Naive B cell (primary cell): ENCODE results near the gene PDCD1LG2. TPM values are rescaled to one million over a fixed set of nuclear protein-coding genes. Genes with fewer than 3 reads are reported as not detected.
"Not testable (repeated sequence)": the region's sequence is repeated elsewhere in the genome, so short reads cannot be mapped to it uniquely, and the experiment has no call there.

Source experiments
- ATAC-seq, 2 donors: fragments of 150-1000 bp; cut with Tn5 transposase; 2 replicates each; pipeline ENCODE4 v1.10.0; 2021; ENCODE audit warnings: low read depth in 2 of 2, mild to moderate bottlenecking in 2 of 2, moderate library complexity in 2 of 2
- DNase-seq: peaks from one replicate; pipeline ENCODE4 v3.0.0; 2022
- H3K27ac Mint-ChIP-seq, 6 donors: one replicate each; pipeline ENCODE4 v1.8.0; 2020 to 2022; ENCODE audit warnings: mild to moderate bottlenecking in 6 of 6, mixed read lengths in 6 of 6, moderate library complexity in 5 of 6, inconsistent platforms in 2 of 6
- H3K27me3 Mint-ChIP-seq, 3 donors: one replicate each; pipeline ENCODE4 v1.8.0; 2021 to 2022; ENCODE audit warnings: mixed read lengths in 3 of 3, mild to moderate bottlenecking in 1 of 3
- H3K36me3 Mint-ChIP-seq, 2 donors: one replicate each; pipeline ENCODE4 v1.8.0; 2020 to 2022; ENCODE audit warnings: mixed read lengths in 2 of 2, inconsistent platforms in 1 of 2, mild to moderate bottlenecking in 1 of 2
- H3K4me1 Mint-ChIP-seq, 3 donors: one replicate each; pipeline ENCODE4 v1.8.0; 2020 to 2022; ENCODE audit warnings: mixed read lengths in 3 of 3, inconsistent platforms in 1 of 3, mild to moderate bottlenecking in 1 of 3, moderate library complexity in 1 of 3
- H3K4me3 Mint-ChIP-seq, 8 donors: one replicate each; pipeline ENCODE4 v1.8.0; 2020 to 2022; ENCODE audit warnings: mild to moderate bottlenecking in 8 of 8, mixed read lengths in 8 of 8, moderate library complexity in 8 of 8, inconsistent platforms in 2 of 8
- H3K9me3 Mint-ChIP-seq, 7 donors: one replicate each; pipeline ENCODE4 v1.8.0; 2020 to 2022; ENCODE audit warnings: mixed read lengths in 7 of 7, mild to moderate bottlenecking in 5 of 7, inconsistent platforms in 2 of 7, moderate library complexity in 1 of 7
- polyA plus RNA-seq, 6 donors: library from polyadenylated mRNA; unstranded; fragments of 300-500 nt; fragmentation: Illumina TruSeq; gene quantifications; one replicate each; pipeline ENCODE4 v1.2.3, GENCODE V29; 2021; ENCODE audit warnings: low read depth in 6 of 6

Gene PDCD1LG2
- polyA plus RNA-seq, 6 donors from 2014 or later, result 0.13 to 0.49 TPM; not detected in 4

- Mint-ChIP-seq H3K4me1 (peaks cover 3 to 9% (median 8%) of the 10 kb centered on the region in 3 donors), H3K27me3 (peaks cover 0 to 7% (median 0%) of the 10 kb centered on the region in 3 donors), H3K9me3 (no peaks in the 10 kb centered on the region), H3K4me3 (no peak overlapping the region), H3K36me3 (no peaks in the 10 kb centered on the region), H3K27ac (no peak overlapping the region)
- no peak for ATAC-seq
- no peak for DNase-seq
Measured at GRCh38 chr9:5483306-5483705, 27.0 kb upstream of the PDCD1LG2 start.

- peaks cover 3 to 9% (median 8%) of the 10 kb centered on the region in 3 donors for H3K4me1 Mint-ChIP-seq
Measured at GRCh38 chr9:5485378-5486085, 24.8 kb upstream of the PDCD1LG2 start.

GRCh38 chr9:5486988-5487387, 23.3 kb upstream of the PDCD1LG2 start:
- H3K27ac Mint-ChIP-seq, result no peak overlapping the region
- ATAC-seq, result no peak

More at GRCh38 chr9:5485378-5486085, 24.8 kb upstream of the PDCD1LG2 start:
- DNase-seq, result no peak
- Mint-ChIP-seq H3K4me3 (no peak overlapping the region), H3K9me3 (no peaks in the 10 kb centered on the region), H3K36me3 (no peaks in the 10 kb centered on the region), H3K27me3 (peaks cover 0 to 7% (median 0%) of the 10 kb centered on the region in 3 donors), H3K27ac (no peak overlapping the region)
- ATAC-seq, result no peak

GRCh38 chr9:5488221-5489008, 21.9 kb upstream of the PDCD1LG2 start:
- Mint-ChIP-seq H3K9me3 (no peaks in the 10 kb centered on the region), H3K4me1 (peaks cover 1 to 4% (median 3%) of the 10 kb centered on the region in 3 donors), H3K27me3 (peaks cover 0 to 4% (median 0%) of the 10 kb centered on the region in 3 donors), H3K4me3 (no peak overlapping the region), H3K36me3 (no peaks in the 10 kb centered on the region), H3K27ac (no peak overlapping the region)
- DNase-seq (no peak), ATAC-seq (no peak)

More at GRCh38 chr9:5486988-5487387, 23.3 kb upstream of the PDCD1LG2 start:
- Mint-ChIP-seq H3K4me1 (peaks cover 2% of the 10 kb centered on the region in 3 donors), H3K4me3 (no peak overlapping the region), H3K36me3 (no peaks in the 10 kb centered on the region), H3K27me3 (peaks cover 0 to 7% (median 0%) of the 10 kb centered on the region in 3 donors), H3K9me3 (no peaks in the 10 kb centered on the region)
- no peak for DNase-seq

GRCh38 chr9:5489630-5490490, 20.5 kb upstream of the PDCD1LG2 start:
- no peak overlapping the region for H3K27ac Mint-ChIP-seq
- no peak overlapping the region for H3K4me3 Mint-ChIP-seq
- peaks cover 10 to 13% (median 12%) of the 10 kb centered on the region in 3 donors for H3K4me1 Mint-ChIP-seq
- ATAC-seq, result no peak
- no peaks in the 10 kb centered on the region for H3K36me3 Mint-ChIP-seq
- H3K27me3 Mint-ChIP-seq, result peaks cover 0 to 3% (median 0%) of the 10 kb centered on the region in 3 donors
- DNase-seq, result no peak
- peaks cover 0 to 8% (median 2%) of the 10 kb centered on the region in 7 donors for H3K9me3 Mint-ChIP-seq

- Mint-ChIP-seq H3K27ac (peak overlapping the region in 1 of 6 donors; percentile 59), H3K4me1 (peaks cover 10 to 13% (median 12%) of the 10 kb centered on the region in 3 donors), H3K27me3 (peaks cover 0 to 10% (median 0%) of the 10 kb centered on the region in 3 donors), H3K9me3 (peaks cover 0 to 8% (median 2%) of the 10 kb centered on the region in 7 donors), H3K36me3 (no peaks in the 10 kb centered on the region), H3K4me3 (no peak overlapping the region)
- no peak for DNase-seq
- ATAC-seq, result no peak
Measured at GRCh38 chr9:5492965-5493678, 17.2 kb upstream of the PDCD1LG2 start.

GRCh38 chr9:5493679-5494511, 16.4 kb upstream of the PDCD1LG2 start:
- ATAC-seq (peak; percentile 74 to 83), DNase-seq (no peak)
- H3K36me3 Mint-ChIP-seq, result no peaks in the 10 kb centered on the region
- peaks cover 0 to 11% (median 0%) of the 10 kb centered on the region in 3 donors for H3K27me3 Mint-ChIP-seq
- peaks cover 0 to 8% (median 2%) of the 10 kb centered on the region in 7 donors for H3K9me3 Mint-ChIP-seq
- H3K27ac Mint-ChIP-seq, result peak overlapping the region in 1 of 6 donors; percentile 59
- H3K4me3 Mint-ChIP-seq, result peak overlapping the region in 1 of 8 donors; percentile 13
- H3K4me1 Mint-ChIP-seq, result peaks cover 10 to 13% (median 12%) of the 10 kb centered on the region in 3 donors

- H3K27me3 Mint-ChIP-seq, result peaks cover 0 to 14% (median 0%) of the 10 kb centered on the region in 3 donors
- peak overlapping the region in 1 of 8 donors; percentile 25 for H3K4me3 Mint-ChIP-seq
- not testable (repeated sequence) for ATAC-seq, H3K36me3 Mint-ChIP-seq, DNase-seq, H3K9me3 Mint-ChIP-seq, H3K27ac Mint-ChIP-seq
- peaks cover 10 to 13% (median 12%) of the 10 kb centered on the region in 3 donors for H3K4me1 Mint-ChIP-seq
Measured at GRCh38 chr9:5494765-5495164, 15.6 kb upstream of the PDCD1LG2 start.

- H3K9me3 Mint-ChIP-seq, result peaks cover 0 to 15% (median 5%) of the 10 kb centered on the region in 7 donors
- DNase-seq (no peak), ATAC-seq (no peak)
- H3K27ac Mint-ChIP-seq, result no peak overlapping the region
- peaks cover 11 to 14% (median 13%) of the 10 kb centered on the region in 3 donors for H3K27me3 Mint-ChIP-seq
- peaks cover 3 to 6% (median 4%) of the 10 kb centered on the region in 3 donors for H3K4me1 Mint-ChIP-seq
- no peak overlapping the region for H3K4me3 Mint-ChIP-seq
- peaks cover 0 to 14% of the 10 kb centered on the region in 2 donors for H3K36me3 Mint-ChIP-seq
Measured at GRCh38 chr9:5499157-5499556, 11.2 kb upstream of the PDCD1LG2 start.

- Mint-ChIP-seq H3K9me3 (peaks cover 0 to 15% (median 4%) of the 10 kb centered on the region in 7 donors), H3K4me1 (peaks cover 0 to 3% (median 0%) of the 10 kb centered on the region in 3 donors), H3K27me3 (peaks cover 13 to 18% (median 18%) of the 10 kb centered on the region in 3 donors), H3K27ac (no peak overlapping the region), H3K36me3 (peaks cover 0 to 22% of the 10 kb centered on the region in 2 donors), H3K4me3 (no peak overlapping the region)
- DNase-seq (no peak), ATAC-seq (no peak)
Measured at GRCh38 chr9:5499889-5500398, 10.4 kb upstream of the PDCD1LG2 start.

- ATAC-seq, result no peak
- no peak for DNase-seq
- Mint-ChIP-seq H3K36me3 (peaks cover 0 to 23% of the 10 kb centered on the region in 2 donors), H3K27ac (no peak overlapping the region), H3K4me3 (no peak overlapping the region), H3K9me3 (peaks cover 0 to 16% (median 5%) of the 10 kb centered on the region in 7 donors), H3K4me1 (peaks cover 0 to 3% (median 0%) of the 10 kb centered on the region in 3 donors), H3K27me3 (peaks cover 13 to 21% (median 18%) of the 10 kb centered on the region in 3 donors)
Measured at GRCh38 chr9:5500441-5501235, 9.7 kb upstream of the PDCD1LG2 start.
